ENCODE data around the gene EZH1.
"Not testable (repeated sequence)": the region's sequence is repeated elsewhere in the genome, so short reads cannot be mapped to it uniquely, and the experiment has no call there.

EZH1 gene

GRCh38 chr17:42665581-42666001 is 79.2 kb downstream of the EZH1 start:
- Histone ChIP-seq H3K36me3 (ENCODE audit: control insufficient read depth, insufficient read depth, low read length) (peaks cover 52% of the 10 kb centered on the region), H3K9me3 (ENCODE audit: control insufficient read depth, low read length) (no peaks in the 10 kb centered on the region), H3K4me1 (ENCODE audit: control insufficient read depth, insufficient read depth, low read length, poor library complexity, severe bottlenecking) (peaks cover 12% of the 10 kb centered on the region), H3K4me3 (ENCODE audit: extremely low read depth, insufficient read depth, low read length, poor library complexity, severe bottlenecking) (no peak overlapping the region), H3K27ac (ENCODE audit: low read depth, low read length, severe bottlenecking) (no peak overlapping the region)
- 87 to 92% methylated on average over 12 to 14 of the region's 14 CpGs for WGBS, 2 experiments (ENCODE audit: insufficient coverage in 2 of 2)

- no peak overlapping the region for H3K27ac ChIP-seq (ENCODE audit: low read depth, low read length, severe bottlenecking)
- 88 to 98% methylated on average over 3 to 4 of the region's 7 CpGs for WGBS, 2 experiments (ENCODE audit: insufficient coverage in 2 of 2)
- no peak overlapping the region for H3K4me3 ChIP-seq (ENCODE audit: extremely low read depth, insufficient read depth, low read length, poor library complexity, severe bottlenecking)
- peaks cover 7% of the 10 kb centered on the region for H3K4me1 ChIP-seq (ENCODE audit: control insufficient read depth, insufficient read depth, low read length, poor library complexity, severe bottlenecking)
- H3K36me3 ChIP-seq (ENCODE audit: control insufficient read depth, insufficient read depth, low read length), result peaks cover 36% of the 10 kb centered on the region
- H3K9me3 ChIP-seq (ENCODE audit: control insufficient read depth, low read length), result peaks cover 5% of the 10 kb centered on the region
These were observed 84.0 kb downstream of the EZH1 start for GRCh38 chr17:42660692-42661345.

DNA sequence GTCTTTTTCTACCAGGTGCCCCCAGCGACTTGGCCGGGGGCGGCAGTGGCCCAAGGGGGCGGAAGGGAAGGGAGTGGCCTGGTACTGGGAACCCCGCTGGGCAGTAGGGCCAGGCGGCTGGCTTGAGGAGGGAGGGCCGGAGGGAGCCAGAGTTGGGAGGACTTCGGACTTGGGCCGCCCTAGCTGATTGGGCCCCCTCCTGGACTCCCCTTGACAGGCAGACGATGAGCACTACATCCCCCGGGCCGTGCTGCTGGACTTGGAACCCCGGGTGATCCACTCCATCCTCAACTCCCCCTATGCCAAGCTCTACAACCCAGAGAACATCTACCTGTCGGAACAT is 84.9 kb downstream of the EZH1 start:
- not testable (repeated sequence) for H3K9me3 ChIP-seq (ENCODE audit: control insufficient read depth, low read length); H3K4me1 ChIP-seq (ENCODE audit: control insufficient read depth, insufficient read depth, low read length, poor library complexity, severe bottlenecking); H3K27ac ChIP-seq (ENCODE audit: low read depth, low read length, severe bottlenecking)
- peak overlapping the region; percentile 62 for H3K4me3 ChIP-seq (ENCODE audit: extremely low read depth, insufficient read depth, low read length, poor library complexity, severe bottlenecking)
- WGBS, 2 experiments (ENCODE audit: insufficient coverage in 2 of 2), result 80% methylated on average over 1 of the region's 14 CpGs; no CpG with 5 or more reads in 1 of the 2 experiments
- peaks cover 31% of the 10 kb centered on the region for H3K36me3 ChIP-seq (ENCODE audit: control insufficient read depth, insufficient read depth, low read length)

- Histone ChIP-seq H3K36me3 (ENCODE audit: control insufficient read depth, insufficient read depth, low read length) (peaks cover 28% of the 10 kb centered on the region), H3K4me3 (ENCODE audit: extremely low read depth, insufficient read depth, low read length, poor library complexity, severe bottlenecking) (peak within 1 kb of the TSS; percentile 62), H3K4me1 (ENCODE audit: control insufficient read depth, insufficient read depth, low read length, poor library complexity, severe bottlenecking) (peaks cover 7% of the 10 kb centered on the region), H3K27ac (ENCODE audit: low read depth, low read length, severe bottlenecking) (no peak within 1 kb of the TSS), H3K9me3 (ENCODE audit: control insufficient read depth, low read length) (peaks cover 5% of the 10 kb centered on the region)
- 0% methylated on average over 37 to 39 of the region's 59 CpGs for WGBS, 2 experiments (ENCODE audit: insufficient coverage in 2 of 2)
These were observed 85.5 kb downstream of the EZH1 start, which contains the start of gene TUBG2 for GRCh38 chr17:42659079-42659931. TSS of gene TUBG2 (plus strand) at chr17:42659284. CDS start at chr17:42659504, 220 bp downstream.

- no peak overlapping the region for H3K4me3 ChIP-seq (ENCODE audit: extremely low read depth, insufficient read depth, low read length, poor library complexity, severe bottlenecking)
- peaks cover 15% of the 10 kb centered on the region for H3K4me1 ChIP-seq (ENCODE audit: control insufficient read depth, insufficient read depth, low read length, poor library complexity, severe bottlenecking)
- 97 to 98% methylated on average over 5 to 6 of the region's 9 CpGs for WGBS, 2 experiments (ENCODE audit: insufficient coverage in 2 of 2)
- H3K36me3 ChIP-seq (ENCODE audit: control insufficient read depth, insufficient read depth, low read length), result peaks cover 16% of the 10 kb centered on the region
- H3K27ac ChIP-seq (ENCODE audit: low read depth, low read length, severe bottlenecking), result no peak overlapping the region
- peaks cover 5% of the 10 kb centered on the region for H3K9me3 ChIP-seq (ENCODE audit: control insufficient read depth, low read length)
These were observed 86.8 kb downstream of the EZH1 start for GRCh38 chr17:42657824-42658588.

GRCh38 chr17:42655528-42655927 is 89.3 kb downstream of the EZH1 start:
- Histone ChIP-seq H3K4me1 (ENCODE audit: control insufficient read depth, insufficient read depth, low read length, poor library complexity, severe bottlenecking) (peaks cover 8% of the 10 kb centered on the region), H3K36me3 (ENCODE audit: control insufficient read depth, insufficient read depth, low read length) (no peaks in the 10 kb centered on the region), H3K4me3 (ENCODE audit: extremely low read depth, insufficient read depth, low read length, poor library complexity, severe bottlenecking) (no peak overlapping the region), H3K9me3 (ENCODE audit: control insufficient read depth, low read length) (peaks cover 5% of the 10 kb centered on the region), H3K27ac (ENCODE audit: low read depth, low read length, severe bottlenecking) (no peak overlapping the region)
- WGBS, 2 experiments (ENCODE audit: insufficient coverage in 2 of 2), result 80% methylated on average over 2 of the region's 2 CpGs

DNA sequence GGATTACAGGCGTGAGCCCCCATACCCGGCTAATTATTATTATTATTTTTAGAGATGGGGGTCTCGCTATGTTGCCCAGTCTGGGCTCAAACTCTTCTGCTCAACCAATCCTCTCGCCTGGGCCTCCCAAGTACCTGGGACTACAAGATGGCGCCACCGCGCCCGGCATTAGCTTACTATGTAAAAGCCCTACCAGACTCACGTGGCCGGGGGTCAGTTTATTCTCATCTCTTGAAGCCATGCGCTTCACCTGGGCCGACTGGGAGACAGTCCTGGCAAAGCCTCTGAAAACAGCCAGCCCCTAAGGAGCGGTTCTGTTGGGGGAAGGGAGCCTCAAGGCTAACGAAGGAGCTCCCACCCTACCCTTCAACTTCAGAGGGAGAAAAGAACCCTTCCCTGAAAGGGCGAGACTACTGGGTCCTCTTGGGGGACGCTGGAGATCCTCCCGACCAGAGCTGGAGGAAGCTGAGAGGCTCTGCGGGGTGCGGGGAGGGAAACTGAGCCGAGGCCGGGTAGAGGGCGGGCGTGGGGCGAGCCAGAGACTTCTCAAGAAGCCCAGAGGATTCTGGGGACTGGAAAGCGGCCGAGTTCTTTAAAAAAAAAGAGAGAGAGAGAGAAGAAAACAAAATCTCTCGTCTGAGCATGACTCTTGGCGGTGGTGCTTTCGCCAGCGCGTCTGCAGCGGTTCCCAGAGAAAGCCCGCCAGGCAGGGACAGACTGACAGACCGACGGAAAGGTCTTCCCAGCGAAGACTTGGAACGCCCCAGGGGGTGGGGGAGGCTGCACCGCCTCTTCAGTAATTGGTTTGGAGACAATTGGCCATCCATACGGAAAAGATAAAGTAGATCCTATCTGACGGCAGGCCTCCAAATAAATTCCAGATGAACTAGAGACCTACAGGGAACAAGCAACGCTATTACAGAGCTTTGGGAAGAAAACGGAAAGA is 91.4 kb downstream of the EZH1 start:
- Histone ChIP-seq H3K27ac (ENCODE audit: low read depth, low read length, severe bottlenecking) (peak overlapping the region; percentile 72), H3K36me3 (ENCODE audit: control insufficient read depth, insufficient read depth, low read length) (no peaks in the 10 kb centered on the region), H3K4me3 (ENCODE audit: extremely low read depth, insufficient read depth, low read length, poor library complexity, severe bottlenecking) (peak overlapping the region; percentile 8), H3K4me1 (ENCODE audit: control insufficient read depth, insufficient read depth, low read length, poor library complexity, severe bottlenecking) (peaks cover 8% of the 10 kb centered on the region), H3K9me3 (ENCODE audit: control insufficient read depth, low read length) (peaks cover 4% of the 10 kb centered on the region)
- WGBS, 2 experiments (ENCODE audit: insufficient coverage in 2 of 2), result 32 to 49% methylated on average over 31 of the region's 42 CpGs

- no peak overlapping the region for H3K4me3 ChIP-seq (ENCODE audit: extremely low read depth, insufficient read depth, low read length, poor library complexity, severe bottlenecking)
- no CpG with 5 or more reads among the region's 4 CpGs for WGBS, 2 experiments (ENCODE audit: insufficient coverage in 2 of 2)
- no peaks in the 10 kb centered on the region for H3K36me3 ChIP-seq (ENCODE audit: control insufficient read depth, insufficient read depth, low read length)
- no peak overlapping the region for H3K27ac ChIP-seq (ENCODE audit: low read depth, low read length, severe bottlenecking)
- peaks cover 8% of the 10 kb centered on the region for H3K4me1 ChIP-seq (ENCODE audit: control insufficient read depth, insufficient read depth, low read length, poor library complexity, severe bottlenecking)
- no peaks in the 10 kb centered on the region for H3K9me3 ChIP-seq (ENCODE audit: control insufficient read depth, low read length)
These were observed 93.4 kb downstream of the EZH1 start for GRCh38 chr17:42651392-42651791.

Measured in mesodermal cell (in vitro differentiated cells).